Brain microvascular endothelial cell (primary cell): ENCODE data around the gene PATJ.
A peak's percentile ranks its signal among the peaks of the same experiment; 100 is the strongest.
"Not testable (repeated sequence)": the region's sequence is repeated elsewhere in the genome, so short reads cannot be mapped to it uniquely, and the experiment has no call there.

Source experiments
- DNase-seq: peaks from one replicate; pipeline ENCODE4 v3.0.0-alpha.2; 2020
- H3K27ac ChIP-seq: fragments of 250-450 bp; sonication (Bioruptor Pico); 2 replicates; pipeline ENCODE4 v1.5.1; 2020; ENCODE audit warnings: mild to moderate bottlenecking, moderate library complexity
- H3K27me3 ChIP-seq: fragments of 250-450 bp; sonication (Bioruptor Pico); replicated peaks from 2 replicates; pipeline ENCODE4 v1.5.1; 2020; ENCODE audit warnings: mild to moderate bottlenecking
- H3K36me3 ChIP-seq: fragments of 250-450 bp; sonication (Bioruptor Pico); replicated peaks from 2 replicates; pipeline ENCODE4 v1.5.1; 2020; ENCODE audit warnings: mild to moderate bottlenecking
- H3K4me3 ChIP-seq: 2 replicates; pipeline ENCODE4 v1.5.1; 2011; ENCODE audit warnings: low read depth, mild to moderate bottlenecking, control low read depth, low read length, moderate library complexity
- in situ Hi-C: cut with HindIII; loops from 2 replicates; pipeline ENCODE4 v1.10.0; 2017; ENCODE audit warnings: low sequenced_read_pairs, low pct_ligation_motif_present
- TF ChIP-seq, protein P1 (sequence below): IDR thresholded peaks from 2 replicates; pipeline ENCODE4 v1.5.1; 2011; ENCODE audit warnings: low read depth, mild to moderate bottlenecking, moderate library complexity, low read length, control low read depth, inconsistent platforms; ENCODE audit errors: missing control alignments

PATJ gene

DNA sequence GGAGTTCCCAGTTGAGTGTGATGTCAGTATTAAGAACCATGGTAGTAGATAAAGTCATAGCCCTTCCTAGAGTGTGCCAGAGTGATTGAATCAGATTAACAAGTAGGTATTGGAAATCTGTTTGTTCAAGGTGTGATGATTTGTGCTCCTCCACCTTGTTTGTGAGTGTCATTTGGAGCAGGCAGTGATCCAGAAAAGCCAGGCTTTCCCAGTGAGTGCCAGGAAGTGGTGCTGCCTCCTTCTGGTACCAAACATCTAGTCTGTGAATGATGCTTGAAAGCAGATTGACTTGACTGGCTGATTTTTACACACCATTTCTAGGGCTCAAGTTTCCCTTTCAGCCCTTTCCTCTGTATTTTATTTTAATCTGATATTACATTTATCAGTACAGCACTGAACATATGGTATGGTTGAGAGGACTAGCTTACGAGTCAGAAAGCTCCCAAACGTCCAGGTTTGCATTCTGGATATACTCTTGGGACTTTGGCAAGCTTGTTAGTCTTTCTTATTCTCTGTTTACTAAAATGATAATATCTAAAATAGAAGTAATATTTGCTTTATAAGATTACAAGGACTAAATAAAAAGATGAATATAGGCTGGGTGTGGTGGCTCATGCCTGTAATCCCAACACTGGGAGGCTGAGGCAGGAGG lies 100.7 kb downstream of the PATJ start:
- Histone ChIP-seq H3K27me3 (no peaks in the 10 kb centered on the region), H3K27ac (no peak overlapping the region), H3K36me3 (no peaks in the 10 kb centered on the region), H3K4me3 (no peak overlapping the region)
- TF ChIP-seq, protein P1, sequence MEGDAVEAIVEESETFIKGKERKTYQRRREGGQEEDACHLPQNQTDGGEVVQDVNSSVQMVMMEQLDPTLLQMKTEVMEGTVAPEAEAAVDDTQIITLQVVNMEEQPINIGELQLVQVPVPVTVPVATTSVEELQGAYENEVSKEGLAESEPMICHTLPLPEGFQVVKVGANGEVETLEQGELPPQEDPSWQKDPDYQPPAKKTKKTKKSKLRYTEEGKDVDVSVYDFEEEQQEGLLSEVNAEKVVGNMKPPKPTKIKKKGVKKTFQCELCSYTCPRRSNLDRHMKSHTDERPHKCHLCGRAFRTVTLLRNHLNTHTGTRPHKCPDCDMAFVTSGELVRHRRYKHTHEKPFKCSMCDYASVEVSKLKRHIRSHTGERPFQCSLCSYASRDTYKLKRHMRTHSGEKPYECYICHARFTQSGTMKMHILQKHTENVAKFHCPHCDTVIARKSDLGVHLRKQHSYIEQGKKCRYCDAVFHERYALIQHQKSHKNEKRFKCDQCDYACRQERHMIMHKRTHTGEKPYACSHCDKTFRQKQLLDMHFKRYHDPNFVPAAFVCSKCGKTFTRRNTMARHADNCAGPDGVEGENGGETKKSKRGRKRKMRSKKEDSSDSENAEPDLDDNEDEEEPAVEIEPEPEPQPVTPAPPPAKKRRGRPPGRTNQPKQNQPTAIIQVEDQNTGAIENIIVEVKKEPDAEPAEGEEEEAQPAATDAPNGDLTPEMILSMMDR: peak; percentile 56
- in situ Hi-C loops: no loop called here
- DNase-seq: peak; percentile 32

DNA sequence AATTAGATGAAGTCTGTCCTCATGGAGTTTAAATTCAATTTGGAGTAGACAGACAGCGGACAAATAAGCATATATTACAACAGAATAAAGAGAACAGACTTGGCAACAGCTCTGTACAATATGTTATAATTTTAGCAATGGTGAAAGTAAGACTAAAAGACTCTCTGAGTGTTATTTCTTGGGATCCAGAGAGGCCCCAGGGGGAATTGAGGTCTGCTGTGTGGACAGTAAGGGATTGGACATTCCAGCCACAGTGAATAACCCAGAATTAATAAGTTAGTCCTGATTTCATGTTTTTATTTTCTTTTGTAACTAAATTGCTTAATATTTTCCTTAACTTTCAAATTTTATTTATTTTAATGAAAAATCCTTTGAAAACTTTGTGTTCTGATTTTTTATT lies 101.7 kb downstream of the PATJ start:
- no peak for DNase-seq
- Histone ChIP-seq H3K4me3 (no peak overlapping the region), H3K36me3 (no peaks in the 10 kb centered on the region), H3K27ac (no peak overlapping the region), H3K27me3 (no peaks in the 10 kb centered on the region)
- in situ Hi-C loops: no loop called here
- TF ChIP-seq, protein P1: no peak

DNA sequence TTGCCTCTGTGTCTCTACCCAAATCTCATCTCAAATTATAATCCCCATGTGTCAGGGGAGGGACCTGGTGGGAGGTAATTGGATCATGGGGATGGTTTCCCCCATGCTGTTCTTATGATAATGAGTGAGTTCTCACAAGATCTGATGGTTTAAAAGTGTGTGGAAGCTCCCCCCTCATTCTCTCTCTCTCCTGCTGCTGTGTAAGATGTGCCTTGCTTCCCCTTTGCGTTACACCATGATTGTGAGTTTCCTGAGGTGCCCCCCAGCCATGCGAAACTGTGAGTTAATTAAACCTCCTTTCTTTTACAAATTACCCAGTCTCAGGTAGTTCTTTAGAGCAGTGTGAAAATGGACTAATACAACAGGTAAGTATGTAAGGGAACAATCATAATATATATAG lies 102.4 kb downstream of the PATJ start:
- H3K27me3 ChIP-seq: not testable (repeated sequence)

DNA sequence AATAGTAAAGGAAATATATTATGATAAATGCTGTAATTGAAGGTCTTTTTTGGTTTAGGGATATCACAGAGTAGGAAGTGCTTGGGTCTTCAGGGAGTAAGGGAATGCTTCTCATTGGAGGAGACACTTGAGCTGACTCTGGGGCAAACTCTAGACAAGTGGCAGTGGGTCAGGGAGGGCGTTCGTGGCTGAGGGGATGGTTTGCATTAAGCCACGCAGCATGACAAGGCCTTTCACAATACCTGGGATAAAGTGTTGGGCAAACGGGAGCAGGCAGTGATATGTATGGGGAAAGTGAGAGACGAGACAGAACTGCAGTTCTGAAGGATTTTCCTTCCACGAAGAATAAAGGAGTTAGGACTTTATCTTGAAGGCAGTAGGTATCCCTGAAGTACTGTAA lies 109.0 kb downstream of the PATJ start:
- H3K27ac ChIP-seq: no peak overlapping the region
- TF ChIP-seq, protein P1: no peak
- no peaks in the 10 kb centered on the region for H3K36me3 ChIP-seq
- DNase-seq: no peak
- H3K27me3 ChIP-seq: no peaks in the 10 kb centered on the region
- H3K4me3 ChIP-seq: no peak overlapping the region
- in situ Hi-C loops: no loop called here

More for the DNA sequence above, 102.4 kb downstream of the PATJ start:
- H3K4me3 ChIP-seq, DNase-seq, H3K36me3 ChIP-seq, H3K27ac ChIP-seq, in situ Hi-C loops: not testable (repeated sequence)

DNA sequence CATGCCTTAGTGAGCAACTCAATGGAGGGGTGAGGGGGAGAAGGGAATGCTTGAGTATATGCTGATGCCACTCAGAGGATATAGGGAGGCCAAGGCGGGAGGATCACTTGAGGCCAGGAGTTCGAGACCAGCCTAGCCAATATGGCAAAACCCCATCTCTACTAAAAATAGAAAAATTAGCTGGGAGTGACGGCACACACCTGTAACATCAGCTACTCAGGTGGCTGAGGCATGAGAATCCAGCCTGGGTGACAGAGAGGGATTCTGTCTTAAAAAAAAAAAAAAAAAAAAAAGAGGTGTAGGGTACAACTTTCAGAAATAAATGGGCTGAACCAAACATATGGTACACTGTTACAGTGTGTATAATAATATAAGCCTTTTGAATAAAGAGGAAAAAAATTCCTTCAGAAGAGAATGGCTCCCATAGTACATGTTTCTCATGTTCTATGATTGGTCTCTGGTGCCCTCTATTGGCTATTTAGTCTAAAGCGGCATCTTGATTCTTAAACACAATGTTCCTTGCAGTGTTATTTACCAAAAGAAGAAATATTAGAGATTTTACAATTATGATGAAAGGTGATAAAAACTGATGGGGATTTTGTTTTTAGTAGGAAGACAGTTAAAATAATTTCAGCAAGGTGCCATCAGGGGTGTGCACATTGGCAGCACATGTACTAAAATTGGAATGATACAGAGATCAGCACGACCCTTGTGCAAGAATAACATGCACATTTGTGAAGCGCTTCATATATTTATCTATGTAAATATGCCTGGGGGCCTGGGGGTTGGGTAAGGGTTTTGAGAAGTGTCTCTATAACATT lies 109.8 kb downstream of the PATJ start:
- DNase-seq: peak; percentile 50
- H3K36me3 ChIP-seq: no peaks in the 10 kb centered on the region
- H3K27me3 ChIP-seq: no peaks in the 10 kb centered on the region
- no peak overlapping the region for H3K27ac ChIP-seq
- H3K4me3 ChIP-seq: no peak overlapping the region
- in situ Hi-C loops: no loop called here
- TF ChIP-seq, protein P1: peak; percentile 52

DNA sequence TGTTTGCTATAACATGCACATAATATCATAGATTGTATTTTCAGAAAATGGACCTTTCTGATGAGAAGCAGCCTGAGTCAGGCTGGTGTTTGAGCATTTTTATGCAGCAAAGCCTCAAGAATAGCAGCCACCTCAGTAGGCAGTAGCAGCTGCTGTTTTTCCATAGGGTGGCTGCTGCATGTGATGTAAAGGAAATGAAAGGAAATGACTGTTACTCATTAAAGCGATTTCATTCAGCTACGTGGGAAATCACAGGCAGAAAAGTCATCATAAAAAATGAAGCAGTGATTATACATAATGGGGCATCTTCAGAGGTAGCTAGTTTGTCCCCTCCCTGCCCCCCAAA lies 110.4 kb downstream of the PATJ start:
- H3K27ac ChIP-seq: no peak overlapping the region
- no peaks in the 10 kb centered on the region for H3K27me3 ChIP-seq
- no peak for DNase-seq
- no peaks in the 10 kb centered on the region for H3K36me3 ChIP-seq
- TF ChIP-seq, protein P1: no peak
- H3K4me3 ChIP-seq: no peak overlapping the region
- in situ Hi-C loops: no loop called here
